ENCODE results near the gene NR2F1-AS1.
"Not testable (repeated sequence)": the region's sequence is repeated elsewhere in the genome, so short reads cannot be mapped to it uniquely, and the experiment has no call there.

NR2F1-AS1 gene

DNA sequence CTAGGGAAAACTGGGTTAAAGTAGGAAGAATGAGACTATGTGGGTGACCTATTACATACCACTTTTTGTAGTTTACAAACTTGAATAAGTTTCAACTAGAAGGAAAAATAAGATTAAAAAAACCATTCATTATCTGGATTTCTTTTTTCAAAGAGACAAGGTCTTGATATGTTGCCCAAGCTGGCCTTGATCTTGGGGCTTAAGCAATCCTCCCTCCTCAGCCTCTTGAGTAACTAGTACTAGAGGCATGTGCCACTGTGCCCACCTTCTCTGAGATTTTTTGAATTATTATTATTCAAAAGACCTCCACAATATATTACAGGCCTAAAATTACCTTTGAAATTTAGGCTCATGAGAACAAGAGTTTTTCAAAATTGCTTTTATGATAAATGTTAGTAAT, 63.2 kb downstream of the NR2F1-AS1 start:
- no peak for DNase-seq (ENCODE audit: low read depth)

DNA sequence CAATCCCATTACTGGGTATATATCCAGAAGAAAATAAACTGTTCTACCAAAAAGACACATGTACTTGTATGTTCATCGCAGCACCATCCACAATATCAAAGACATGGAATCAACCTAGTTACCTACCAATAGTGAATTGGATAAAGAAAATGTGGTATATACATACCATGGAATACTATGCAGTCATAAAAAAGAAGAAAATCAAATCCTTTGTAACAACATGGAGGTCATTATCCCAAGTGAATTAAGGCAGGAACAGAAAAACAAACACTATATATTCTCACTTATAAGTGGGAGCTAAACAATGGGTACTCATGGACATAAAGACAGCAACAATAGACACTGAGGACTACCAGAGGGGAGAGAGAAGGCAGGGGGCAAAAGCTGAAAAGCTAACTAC, 67.7 kb downstream of the NR2F1-AS1 start:
- DNase-seq (ENCODE audit: low read depth): no peak

DNA sequence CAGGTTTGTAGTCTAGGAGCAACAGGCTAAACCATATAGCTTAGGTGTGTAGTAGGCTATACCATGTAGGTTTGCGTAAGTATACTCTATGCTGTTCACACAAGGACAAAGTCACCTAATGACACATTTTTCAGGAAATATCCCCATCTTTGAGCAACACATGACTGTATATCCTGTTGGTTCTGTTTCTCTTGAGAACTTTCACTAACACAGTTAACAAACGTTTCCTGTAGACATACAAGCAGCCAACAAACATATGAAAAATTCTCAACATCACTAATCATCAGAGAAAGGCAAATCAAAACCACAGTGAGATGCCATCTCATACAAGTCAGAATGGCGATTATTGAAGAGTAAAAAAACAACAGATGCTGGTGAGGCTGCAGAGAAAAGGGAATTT, 68.2 kb downstream of the NR2F1-AS1 start:
- no peak for DNase-seq (ENCODE audit: low read depth)

DNA sequence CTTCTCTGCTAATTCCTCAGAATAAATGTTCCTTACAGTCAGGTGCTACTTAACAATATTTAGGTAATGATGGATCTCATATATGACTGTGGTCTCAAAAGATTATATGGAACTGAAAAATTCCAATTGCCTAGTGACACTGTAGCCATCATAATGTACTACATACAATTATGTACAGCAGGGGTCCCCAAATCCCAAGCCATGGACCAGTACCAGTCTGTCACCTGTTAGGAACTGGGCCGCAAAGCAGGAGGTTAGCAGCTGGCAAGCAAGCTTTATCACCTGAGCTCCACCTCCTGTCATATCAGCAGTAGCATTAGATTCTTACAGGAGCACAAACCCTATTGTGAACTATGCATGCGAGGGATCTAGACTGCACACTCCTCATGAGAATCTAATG, 69.6 kb downstream of the NR2F1-AS1 start:
- no peak for DNase-seq (ENCODE audit: low read depth)

DNA sequence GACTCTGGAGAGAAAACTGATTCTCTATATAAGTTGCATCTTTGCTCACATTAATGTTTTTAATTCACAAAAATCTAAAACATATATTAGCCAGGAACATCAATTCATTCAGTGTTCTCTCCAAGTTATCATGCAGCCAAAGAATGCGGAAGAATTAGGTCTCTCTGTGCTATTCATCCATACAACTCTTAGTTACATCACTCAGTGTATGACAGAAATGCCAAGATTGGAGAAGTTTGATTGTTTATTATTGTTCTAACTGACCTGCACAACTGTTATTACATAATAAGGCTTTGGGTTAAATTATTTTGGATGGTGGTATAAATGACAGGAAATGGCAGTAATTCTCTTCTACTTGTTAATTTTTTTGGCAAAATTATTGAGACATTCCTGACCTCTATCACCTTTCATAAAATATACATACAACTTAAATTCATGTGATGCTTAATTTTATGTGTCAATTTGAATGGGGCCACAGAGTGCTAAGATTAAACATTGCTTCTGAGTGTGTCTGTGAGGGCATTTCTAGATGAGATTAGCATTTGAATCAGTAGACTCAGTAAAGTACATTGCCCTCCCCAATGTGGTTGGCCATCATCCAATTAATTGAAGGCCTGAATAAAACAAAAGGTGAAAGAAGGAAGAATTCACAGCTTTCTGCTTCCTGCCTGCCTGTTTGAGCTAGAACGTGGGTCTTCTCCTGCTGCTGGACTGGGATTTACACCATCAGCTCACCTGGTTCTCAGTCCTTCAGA, 70.2 kb downstream of the NR2F1-AS1 start:
- no peak for DNase-seq (ENCODE audit: low read depth)

DNA sequence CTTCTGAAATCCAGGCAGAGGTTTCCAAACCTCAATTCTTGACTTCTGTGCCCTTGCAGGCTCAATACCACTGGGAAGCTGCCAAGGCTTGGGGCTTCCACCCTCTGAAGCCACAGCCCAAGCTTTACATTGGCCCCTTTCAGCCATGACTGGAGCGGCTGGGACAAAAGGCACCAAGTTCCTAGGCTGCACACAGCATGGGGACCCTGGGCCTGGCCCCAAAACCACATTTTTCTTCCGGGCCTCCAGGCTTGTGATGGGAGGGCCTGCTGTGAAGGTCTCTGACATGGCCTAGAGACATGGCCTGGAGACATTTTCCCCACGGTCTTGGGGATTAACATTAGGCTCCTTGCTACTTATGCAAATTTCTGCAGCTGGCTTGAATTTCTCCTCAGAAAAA, 75.5 kb downstream of the NR2F1-AS1 start:
- not testable (repeated sequence) for DNase-seq (ENCODE audit: low read depth)

DNA sequence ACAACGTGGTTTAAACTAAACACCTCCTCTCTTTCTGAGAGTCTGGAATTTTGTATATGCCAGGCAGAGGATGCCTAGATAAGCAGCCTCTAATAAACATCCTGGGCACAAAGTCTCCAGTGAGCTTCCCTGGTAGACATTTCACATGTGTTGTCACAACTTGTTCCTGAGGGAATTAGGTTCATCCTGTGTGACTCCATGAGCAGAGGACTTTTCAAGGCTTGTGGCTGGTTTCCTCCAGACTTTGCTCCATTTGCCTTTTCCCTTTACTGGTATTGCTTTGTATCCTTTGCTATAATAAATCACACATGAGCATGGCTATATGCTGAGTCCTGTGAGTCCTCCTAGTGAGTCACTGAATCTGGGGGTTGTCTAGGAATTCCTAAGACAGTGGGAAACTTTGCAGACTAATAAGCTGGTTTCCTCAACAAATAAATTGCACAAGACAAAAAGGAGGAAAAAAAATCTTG, 77.4 kb downstream of the NR2F1-AS1 start:
- no peak for DNase-seq (ENCODE audit: low read depth)

DNA sequence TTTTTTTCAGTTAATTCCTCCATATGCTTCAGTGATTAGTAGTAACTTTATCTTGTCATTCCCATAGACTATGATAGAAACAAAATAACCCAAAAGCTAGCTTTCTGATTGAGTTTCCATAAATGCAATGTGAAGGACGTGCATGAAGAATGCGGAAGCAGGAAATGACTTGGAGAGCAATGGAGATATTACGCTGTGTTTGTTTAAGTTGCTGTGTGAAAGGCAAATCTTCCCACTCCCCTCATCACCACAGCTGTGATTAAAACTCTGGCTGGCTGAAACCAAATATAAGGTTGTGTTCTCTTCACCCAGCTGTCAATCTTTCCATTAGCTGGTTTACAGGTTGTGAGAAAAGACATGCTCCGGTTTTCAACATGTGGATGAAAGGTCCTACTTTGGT, 83.9 kb downstream of the NR2F1-AS1 start:
- DNase-seq (ENCODE audit: low read depth): no peak

DNA sequence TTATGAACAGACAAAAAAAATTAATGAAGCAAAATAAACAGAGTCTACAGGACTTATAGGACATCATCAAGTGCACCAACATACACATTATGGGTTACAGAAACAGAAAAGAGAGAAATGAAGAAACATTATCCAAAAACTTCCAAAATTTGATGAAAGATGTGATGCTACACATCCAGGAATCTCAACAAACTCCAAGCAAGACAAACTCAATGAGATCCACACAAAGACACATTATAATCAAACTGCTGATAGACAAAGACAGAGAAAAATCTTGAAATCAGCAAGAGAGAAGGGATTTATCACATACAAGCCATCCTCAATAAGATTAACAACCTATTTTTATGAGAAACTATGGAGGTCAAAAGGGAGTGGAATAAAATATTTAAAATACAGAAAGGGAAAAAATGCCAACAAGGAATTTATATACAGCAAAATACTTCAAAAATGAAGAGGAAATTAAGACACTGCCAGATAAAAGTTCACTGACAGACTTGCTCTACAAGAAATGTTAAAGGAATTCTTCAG, 101.0 kb downstream of the NR2F1-AS1 start:
- DNase-seq (ENCODE audit: low read depth): no peak

DNA sequence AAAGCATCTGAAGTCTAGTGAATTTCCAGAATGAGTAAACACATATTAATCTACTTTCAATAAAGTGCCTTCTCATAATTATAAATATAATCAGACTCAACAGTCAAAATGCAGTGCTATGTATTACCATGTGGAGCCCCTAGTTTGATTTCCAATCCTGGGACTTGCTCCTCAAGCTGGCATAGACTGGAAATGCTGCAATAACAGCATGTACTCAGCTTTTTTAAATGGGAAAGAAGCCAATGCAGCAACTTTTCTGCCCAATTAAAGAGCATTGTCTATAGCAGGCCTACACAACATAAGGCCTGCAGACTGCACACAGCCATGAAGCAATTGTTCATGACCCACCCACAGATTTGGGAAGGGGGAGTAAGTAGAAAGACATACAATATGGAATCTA, 103.2 kb downstream of the NR2F1-AS1 start:
- no peak for DNase-seq (ENCODE audit: low read depth)

DNA sequence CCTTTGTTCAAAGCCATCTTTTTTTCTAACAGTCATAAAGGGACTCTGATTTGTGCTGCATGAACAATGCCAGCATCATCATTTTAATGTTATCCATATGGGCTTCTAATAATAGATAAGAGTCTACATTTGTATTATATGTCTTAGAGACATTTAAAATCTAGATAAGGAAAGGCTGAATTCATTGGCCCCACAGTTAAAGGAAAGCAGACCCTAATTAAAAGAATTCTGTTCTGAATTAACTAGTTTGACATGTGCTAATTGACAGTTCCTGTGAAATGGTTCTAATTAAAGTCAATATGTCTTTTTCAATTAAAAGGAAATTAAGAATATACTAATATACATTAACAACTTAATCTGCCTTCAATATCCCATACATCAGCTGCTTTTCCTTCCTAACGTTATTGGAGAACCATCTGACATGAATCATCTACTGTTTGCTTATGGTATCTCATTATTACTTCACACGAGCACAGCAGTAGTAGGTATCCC, 104.7 kb downstream of the NR2F1-AS1 start:
- no peak for DNase-seq (ENCODE audit: low read depth)

DNA sequence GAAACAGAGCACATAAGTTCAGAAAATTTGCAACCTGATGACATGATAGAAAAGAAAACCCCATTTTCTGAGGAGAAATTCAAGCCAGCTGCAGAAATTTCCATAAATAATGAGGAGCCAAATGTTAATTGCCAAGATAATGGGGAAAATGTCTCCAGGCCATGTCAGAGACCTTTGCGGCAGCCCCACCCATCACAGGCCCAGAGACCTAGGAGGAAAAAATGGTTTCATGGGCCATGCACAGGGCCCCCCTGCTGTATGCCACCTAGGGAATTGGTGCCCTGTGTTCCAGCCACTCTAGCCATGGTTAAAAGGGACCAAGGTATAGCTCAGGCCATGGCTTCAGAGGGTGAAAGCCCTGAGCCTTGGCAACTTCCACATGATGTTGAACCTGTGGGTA, 118.1 kb downstream of the NR2F1-AS1 start:
- no peak for DNase-seq (ENCODE audit: low read depth)

DNA sequence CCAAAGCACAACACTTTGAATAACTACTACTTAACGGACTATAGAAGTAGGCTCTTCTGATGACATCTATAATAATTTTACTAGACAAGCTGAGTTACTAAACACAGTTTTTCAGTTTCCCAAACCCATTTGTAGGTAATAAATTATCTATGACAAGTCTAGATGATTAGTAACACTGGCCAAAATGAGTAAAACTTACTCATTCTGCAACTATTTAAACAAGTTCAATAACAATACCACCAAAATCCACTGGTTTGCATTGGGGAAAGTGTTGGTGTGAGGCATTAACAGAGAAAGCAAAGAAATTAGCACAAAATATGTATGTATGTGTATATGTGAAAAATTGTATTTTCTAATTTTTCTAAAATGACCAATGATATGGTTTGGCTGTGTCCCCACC, 119.3 kb downstream of the NR2F1-AS1 start:
- DNase-seq (ENCODE audit: low read depth): no peak

DNA sequence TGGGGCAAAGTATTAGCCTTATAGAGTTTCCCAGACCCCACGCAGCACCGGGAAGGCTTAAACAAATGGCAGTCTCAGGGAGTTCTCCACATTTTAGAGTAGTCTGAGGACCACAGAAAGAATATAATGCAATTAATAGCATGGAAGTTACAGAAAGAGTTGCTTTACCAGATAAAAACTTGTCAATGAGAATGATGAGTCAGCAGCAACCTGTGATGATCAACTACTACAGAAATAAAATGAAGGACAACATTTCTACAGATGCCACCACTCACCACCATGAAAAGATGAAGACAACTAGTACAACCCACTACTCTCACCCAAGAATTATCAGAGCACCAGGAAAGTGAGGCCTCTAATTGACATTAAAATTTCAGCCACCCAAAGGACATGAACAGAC, 120.7 kb downstream of the NR2F1-AS1 start:
- DNase-seq (ENCODE audit: low read depth): no peak

DNA sequence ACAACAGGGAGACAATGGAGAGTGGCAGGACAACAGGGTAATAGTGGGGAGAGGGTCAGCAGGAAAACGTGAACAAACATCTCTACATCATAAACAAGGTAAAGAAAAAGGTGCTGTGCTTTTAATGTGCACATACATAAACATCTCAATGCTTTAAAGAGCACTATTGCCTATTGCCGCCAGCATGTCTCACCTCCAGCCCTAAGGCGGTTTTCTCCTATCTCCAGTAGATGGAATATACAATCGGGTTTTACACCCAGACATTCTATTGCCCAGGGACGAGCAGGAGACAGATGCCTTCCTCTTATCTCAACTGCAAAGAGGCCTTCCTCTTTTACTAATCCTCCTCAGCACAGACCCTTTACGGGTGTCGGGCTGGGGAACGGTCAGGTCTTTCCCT, 124.2 kb downstream of the NR2F1-AS1 start:
- DNase-seq (ENCODE audit: low read depth): not testable (repeated sequence)

DNA sequence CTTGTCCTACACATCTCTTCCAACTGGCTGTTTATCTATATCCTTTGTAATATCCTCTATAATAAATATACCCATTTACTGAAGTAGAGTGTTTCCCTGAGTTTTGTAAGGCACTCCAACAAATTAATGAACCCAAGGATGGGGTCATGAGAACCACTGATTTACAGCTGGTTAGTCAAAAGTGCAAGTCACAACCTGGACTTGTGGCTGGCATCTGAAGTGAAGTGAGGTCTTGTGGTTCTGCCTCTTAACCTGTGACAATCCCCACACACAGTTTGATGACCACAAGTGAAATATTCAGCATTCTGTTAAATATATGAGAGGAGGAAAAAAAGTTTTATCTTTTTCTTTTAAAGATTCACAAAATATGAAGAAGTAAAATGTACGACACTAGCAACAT, 126.1 kb downstream of the NR2F1-AS1 start:
- DNase-seq (ENCODE audit: low read depth): no peak

DNA sequence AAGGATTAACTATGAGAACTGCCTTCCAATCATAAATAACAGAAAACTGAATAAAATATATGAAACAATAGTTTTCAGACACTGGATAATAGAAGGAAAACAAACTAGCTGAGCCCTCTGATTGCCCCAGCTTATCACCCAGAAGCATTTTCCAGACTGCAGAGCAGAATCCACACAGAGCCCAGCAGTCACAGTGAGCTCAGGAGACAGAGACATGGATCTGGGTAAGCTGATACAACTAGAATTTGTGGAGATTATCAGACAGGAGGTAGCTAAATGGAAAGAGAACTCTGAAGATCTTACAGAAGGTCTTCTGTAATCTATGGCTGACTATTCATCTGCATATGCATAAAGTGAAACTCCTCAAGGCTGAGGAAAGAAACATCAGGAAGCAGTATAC, 128.8 kb downstream of the NR2F1-AS1 start:
- DNase-seq (ENCODE audit: low read depth): no peak

DNA sequence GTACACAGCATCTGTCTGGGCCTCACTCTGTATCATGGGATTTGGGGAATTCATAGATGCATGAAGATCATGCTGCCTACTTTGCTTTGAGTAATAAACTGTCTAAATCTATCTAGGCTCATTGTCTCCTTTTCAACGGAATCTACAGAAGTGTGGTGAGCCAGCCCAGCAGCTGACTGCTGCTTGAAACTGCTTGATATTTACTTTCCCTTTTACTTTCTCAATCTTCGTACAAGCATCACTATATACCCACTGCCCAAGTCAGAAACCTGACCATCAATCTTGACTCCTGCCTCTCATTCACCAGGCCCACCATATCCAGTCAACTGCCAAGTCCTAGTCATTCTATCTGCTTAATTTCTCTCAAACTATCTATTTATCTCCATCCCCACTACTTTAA, 142.9 kb downstream of the NR2F1-AS1 start:
- DNase-seq (ENCODE audit: low read depth): no peak

DNA sequence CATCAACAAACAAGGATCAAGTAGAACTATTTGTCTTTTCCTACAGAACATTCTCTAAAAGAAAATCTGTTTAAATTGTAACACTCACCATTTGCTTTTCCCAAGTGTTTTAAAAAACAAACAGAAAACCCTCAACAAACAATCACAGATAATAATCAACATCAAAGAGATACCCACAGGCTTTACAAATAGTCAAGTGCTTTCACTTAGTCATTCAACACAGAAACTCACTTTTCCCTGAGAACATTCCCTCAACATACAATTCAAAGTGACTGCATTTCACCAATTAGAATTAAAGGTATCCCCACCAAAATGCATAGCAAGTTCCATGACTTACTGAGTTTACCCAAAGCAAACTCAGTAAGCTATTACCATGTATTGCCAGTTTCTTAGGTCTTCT, 144.9 kb downstream of the NR2F1-AS1 start:
- DNase-seq (ENCODE audit: low read depth): no peak

DNA sequence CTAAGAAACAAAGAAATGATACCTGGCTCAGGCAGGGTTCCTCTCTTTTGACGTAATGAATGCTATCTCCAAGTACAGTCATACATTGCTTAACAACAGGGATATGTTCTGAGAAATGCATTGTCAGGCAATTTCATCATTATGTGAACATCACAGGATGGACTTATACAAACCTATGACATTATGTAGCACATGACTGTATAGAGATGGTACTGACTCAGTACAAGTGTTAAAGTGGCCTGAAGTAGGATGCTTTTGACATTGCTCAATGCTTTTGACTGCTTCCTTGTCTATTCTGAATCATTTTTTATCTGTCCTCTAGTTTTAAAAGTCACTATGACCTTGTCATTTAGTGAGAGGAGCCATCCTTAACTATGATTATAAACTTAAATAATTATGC, 147.6 kb downstream of the NR2F1-AS1 start:
- no peak for DNase-seq (ENCODE audit: low read depth)

DNA sequence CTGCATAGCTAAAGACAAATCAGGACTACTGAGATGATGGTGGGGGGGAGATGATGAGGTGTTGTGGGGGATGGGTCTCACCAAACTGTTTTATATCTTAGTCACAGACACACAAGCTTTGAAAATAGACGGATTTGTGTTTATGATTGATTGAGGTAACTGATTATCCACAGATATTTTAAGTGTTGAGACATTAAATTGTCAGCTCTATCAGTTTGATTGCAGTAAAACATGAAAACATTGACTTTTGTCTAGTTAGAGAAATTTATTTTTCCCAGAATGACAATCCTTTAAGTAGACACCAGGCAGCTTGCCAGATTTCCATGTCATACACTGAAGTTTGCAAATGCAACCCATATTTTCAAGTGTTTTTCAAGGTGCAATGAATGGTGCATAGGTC, 149.8 kb downstream of the NR2F1-AS1 start:
- no peak for DNase-seq (ENCODE audit: low read depth)

DNA sequence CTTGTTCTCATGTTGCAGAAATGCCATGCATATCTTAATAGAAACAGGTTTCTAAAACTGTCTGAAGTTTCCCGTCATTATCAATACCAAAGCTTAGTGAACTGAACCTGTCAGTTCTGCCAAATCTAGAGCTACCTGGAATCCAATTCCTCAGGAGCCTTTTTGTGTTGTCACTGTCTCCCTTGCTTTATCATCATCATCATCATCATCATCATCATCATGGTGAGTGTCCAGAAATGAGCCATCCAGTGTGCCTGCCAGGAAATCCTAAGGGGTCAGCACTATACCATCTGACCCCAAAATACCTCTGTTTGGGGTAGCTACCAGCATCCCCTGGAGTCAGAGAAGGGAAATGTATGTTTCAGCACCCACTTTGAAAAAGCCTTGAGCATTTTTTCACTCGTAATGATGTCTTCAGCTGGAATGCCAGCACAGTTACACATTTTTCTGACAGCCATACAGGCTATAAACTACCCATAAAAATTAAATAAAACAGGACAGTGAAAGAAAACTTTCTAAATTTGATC, 150.3 kb downstream of the NR2F1-AS1 start:
- DNase-seq (ENCODE audit: low read depth): no peak

DNA sequence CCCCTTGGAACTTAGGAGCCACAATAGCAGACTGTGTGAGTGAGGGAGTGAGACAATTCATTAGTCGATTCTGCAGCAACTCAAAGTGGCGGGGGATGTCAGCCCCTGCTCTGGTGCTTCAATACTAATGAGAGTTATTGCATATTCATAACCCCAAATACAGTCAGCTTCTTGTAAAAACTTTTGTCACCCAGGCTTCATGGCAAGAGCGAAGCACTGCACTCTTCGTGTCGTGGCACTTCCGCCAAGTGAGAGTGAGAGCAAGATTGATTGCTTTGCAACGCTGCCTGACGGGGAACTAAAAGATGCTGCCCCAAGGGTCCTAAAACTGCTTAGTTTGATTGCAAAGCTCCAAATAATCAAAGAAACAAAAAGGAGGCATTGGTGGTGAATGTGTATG, 150.9 kb downstream of the NR2F1-AS1 start:
- no peak for DNase-seq (ENCODE audit: low read depth)

DNA sequence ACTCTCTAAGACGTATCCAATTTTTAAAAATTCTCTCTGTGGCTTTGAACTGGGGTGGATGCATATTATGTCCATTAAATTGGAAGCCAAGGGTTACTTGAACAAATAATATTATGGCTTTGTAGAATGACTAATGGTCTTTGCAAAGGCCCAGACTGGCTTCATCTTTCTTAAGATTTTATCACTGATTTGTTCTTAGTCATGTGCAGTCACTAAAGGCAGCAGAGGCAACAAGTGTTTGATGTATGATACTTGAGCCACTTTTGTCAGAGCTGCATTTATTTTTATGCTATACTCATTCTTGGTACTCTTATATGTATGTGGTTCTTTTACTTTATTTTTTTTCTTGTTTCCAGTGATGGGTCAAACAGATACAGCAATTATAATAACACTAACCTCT, 152.2 kb downstream of the NR2F1-AS1 start:
- DNase-seq (ENCODE audit: low read depth): no peak
